Mesenchymal stem cell (in vitro differentiated cells and primary cell): ENCODE results near the gene RUSC1.

Experiments used
- DNase-seq: peaks from one replicate; pipeline ENCODE4 v3.0.0-alpha.2; 2013
- H2AFZ ChIP-seq: one replicate; pipeline ENCODE4 v1.6.1; 2013; ENCODE audit warnings: low read depth, mild to moderate bottlenecking, control low read depth, inconsistent platforms, low read length, moderate library complexity
- H2AK5ac ChIP-seq: 2 replicates; pipeline ENCODE4 v1.6.1; 2013; ENCODE audit warnings: low read length, moderate library complexity, mild to moderate bottlenecking, inconsistent platforms; ENCODE audit not compliant: severe bottlenecking
- H2BK120ac ChIP-seq: one replicate; pipeline ENCODE4 v1.6.1; 2013; ENCODE audit warnings: low read depth, mild to moderate bottlenecking, inconsistent platforms, low read length, moderate library complexity
- H2BK12ac ChIP-seq, 2 experiments: one replicate each; pipeline ENCODE4 v1.6.1; 2013; ENCODE audit warnings: inconsistent platforms in 2 of 2, low read length in 2 of 2, mild to moderate bottlenecking in 2 of 2, moderate library complexity in 2 of 2, control low read depth in 1 of 2
- H2BK15ac ChIP-seq: one replicate; pipeline ENCODE4 v1.6.1; 2013; ENCODE audit warnings: mild to moderate bottlenecking, low read depth, inconsistent platforms; ENCODE audit not compliant: poor library complexity, severe bottlenecking
- H2BK5ac ChIP-seq: 2 replicates; pipeline ENCODE4 v1.6.1; 2013; ENCODE audit warnings: low read depth, mild to moderate bottlenecking, low read length, control low read depth, inconsistent platforms; ENCODE audit not compliant: poor library complexity, severe bottlenecking
- H3K14ac ChIP-seq, 2 experiments: one replicate each; pipeline ENCODE4 v1.6.1; 2013; ENCODE audit warnings: inconsistent platforms in 2 of 2, low read length in 2 of 2, control low read depth in 1 of 2, mild to moderate bottlenecking in 1 of 2, moderate library complexity in 1 of 2
- H3K18ac ChIP-seq, 2 experiments: one replicate each; pipeline ENCODE4 v1.6.1; 2013; ENCODE audit warnings: inconsistent platforms in 2 of 2, low read length in 2 of 2, control low read depth in 1 of 2, low read depth in 1 of 2, mild to moderate bottlenecking in 1 of 2
- H3K23ac ChIP-seq, 2 experiments: one replicate each; pipeline ENCODE4 v1.6.1; 2013; ENCODE audit warnings: inconsistent platforms in 2 of 2, low read length in 2 of 2, mild to moderate bottlenecking in 2 of 2, moderate library complexity in 2 of 2, control low read depth in 1 of 2
- H3K27ac ChIP-seq: 2 replicates; pipeline ENCODE4 v1.5.1; 2013; ENCODE audit warnings: mild to moderate bottlenecking, moderate library complexity, low read length, control low read depth, inconsistent platforms; ENCODE audit not compliant: poor library complexity, severe bottlenecking
- H3K27me3 ChIP-seq, 2 experiments: 2 replicates each; pipeline versions ENCODE4 v1.6.1 to v1.7.0; 2013; ENCODE audit warnings: low read length in 2 of 2, mild to moderate bottlenecking in 2 of 2, moderate library complexity in 2 of 2, control low read depth in 1 of 2, inconsistent platforms in 1 of 2; ENCODE audit not compliant: control insufficient read depth in 1 of 2, insufficient read depth in 1 of 2
- H3K36me3 ChIP-seq, 2 experiments: 2 replicates each; pipeline versions ENCODE4 v1.6.1 to v1.7.0; 2013; ENCODE audit warnings: low read length in 2 of 2, control low read depth in 1 of 2, inconsistent platforms in 1 of 2, low read depth in 1 of 2, mild to moderate bottlenecking in 1 of 2; ENCODE audit not compliant: insufficient read depth in 2 of 2, control insufficient read depth in 1 of 2
- H3K4ac ChIP-seq, 2 experiments: one replicate each; pipeline ENCODE4 v1.6.1; 2013; ENCODE audit warnings: inconsistent platforms in 2 of 2, low read length in 2 of 2, mild to moderate bottlenecking in 2 of 2, moderate library complexity in 2 of 2, control low read depth in 1 of 2, low read depth in 1 of 2
- H3K4me1 ChIP-seq: 2 replicates; pipeline ENCODE4 v1.6.1; 2013; ENCODE audit warnings: low read depth, low read length, control low read depth; ENCODE audit not compliant: control insufficient read depth, insufficient read depth
- H3K4me2 ChIP-seq: 2 replicates; pipeline ENCODE4 v1.6.1; 2013; ENCODE audit warnings: low read length, mild to moderate bottlenecking, inconsistent platforms; ENCODE audit not compliant: poor library complexity, severe bottlenecking
- H3K4me3 ChIP-seq, 2 experiments: 2 replicates each; pipeline versions ENCODE4 v1.5.1 to v1.7.0; 2013; ENCODE audit warnings: low read length in 2 of 2, mild to moderate bottlenecking in 2 of 2, control low read depth in 1 of 2, low read depth in 1 of 2; ENCODE audit not compliant: insufficient read depth in 1 of 2
- H3K79me1 ChIP-seq: replicated peaks from 2 replicates; pipeline ENCODE4 v1.6.1; 2013; ENCODE audit warnings: mild to moderate bottlenecking, control low read depth, low read length, inconsistent platforms; ENCODE audit not compliant: poor library complexity, severe bottlenecking
- H3K9ac ChIP-seq: 2 replicates; pipeline ENCODE4 v1.7.0; 2013; ENCODE audit warnings: mild to moderate bottlenecking, low read length, moderate library complexity
- H3K9me3 ChIP-seq: 2 replicates; pipeline ENCODE4 v1.7.0; 2013; ENCODE audit warnings: mild to moderate bottlenecking, low read length; ENCODE audit not compliant: control insufficient read depth
- H4K8ac ChIP-seq: one replicate; pipeline ENCODE4 v1.6.1; 2013; ENCODE audit warnings: inconsistent platforms, mild to moderate bottlenecking, low read length, moderate library complexity
- H4K91ac ChIP-seq: one replicate; pipeline ENCODE4 v1.6.1; 2013; ENCODE audit warnings: mild to moderate bottlenecking, low read length, inconsistent platforms
- WGBS: methylation state at CpG from one replicate; pipeline ENCODE4 v1.1.7; 2013; ENCODE audit warnings: mixed read lengths; 5-methylcytosine and 5-hydroxymethylcytosine counted together

RUSC1 gene

GRCh38 chr1:155324717-155325602 lies 4.3 kb downstream of the RUSC1 start:
- peak overlapping the region; percentile 29 to 91 for H3K4ac ChIP-seq
- peaks cover 34% of the 10 kb centered on the region for H3K4me1 ChIP-seq
- peak overlapping the region; percentile 83 for H2BK15ac ChIP-seq
- H3K9me3 ChIP-seq, result no peaks in the 10 kb centered on the region
- H4K8ac ChIP-seq, result peak overlapping the region; percentile 67
- peak overlapping the region; percentile 66 to 88 for H3K18ac ChIP-seq
- peak overlapping the region; percentile 57 for H3K4me2 ChIP-seq
- peak overlapping the region in 1 of 2 experiments; percentile 89 for H3K14ac ChIP-seq
- peak overlapping the region in 1 of 2 experiments; percentile 49 for H2BK12ac ChIP-seq
- peak overlapping the region; percentile 68 for H2AFZ ChIP-seq
- DNase-seq, result peak; percentile 76
- H3K23ac ChIP-seq, result peak overlapping the region in 1 of 2 experiments; percentile 86
- no peaks in the 10 kb centered on the region for H3K27me3 ChIP-seq
- peak overlapping the region; percentile 94 for H3K9ac ChIP-seq
- H2AK5ac ChIP-seq, result no peak overlapping the region
- H2BK120ac ChIP-seq, result peak overlapping the region; percentile 19
- H3K79me1 ChIP-seq, result peaks cover 29% of the 10 kb centered on the region
- H3K4me3 ChIP-seq, result peak overlapping the region; percentile 63 to 97
- peak overlapping the region; percentile 62 for H3K27ac ChIP-seq
- no peak overlapping the region for H2BK5ac ChIP-seq
- peaks cover 36 to 45% of the 10 kb centered on the region in 2 experiments for H3K36me3 ChIP-seq
- WGBS, result 8% methylated on average over 44 of the region's 59 CpGs
- peak overlapping the region; percentile 22 for H4K91ac ChIP-seq

GRCh38 chr1:155325603-155325893 lies 4.9 kb downstream of the RUSC1 start:
- H4K8ac ChIP-seq, result peak overlapping the region; percentile 67
- H3K4ac ChIP-seq, result peak overlapping the region; percentile 29 to 35
- no peak overlapping the region for H2BK12ac ChIP-seq
- H3K18ac ChIP-seq, result peak overlapping the region; percentile 34 to 72
- H3K14ac ChIP-seq, result peak overlapping the region in 1 of 2 experiments; percentile 50
- no peak overlapping the region for H2BK5ac ChIP-seq
- no peaks in the 10 kb centered on the region for H3K27me3 ChIP-seq
- no peak overlapping the region for H2BK15ac ChIP-seq
- H3K4me2 ChIP-seq, result peak overlapping the region; percentile 57
- WGBS, result 44% methylated on average over 6 of the region's 6 CpGs
- no peak overlapping the region for H2AFZ ChIP-seq
- H3K27ac ChIP-seq, result no peak overlapping the region
- peaks cover 42 to 44% of the 10 kb centered on the region in 2 experiments for H3K36me3 ChIP-seq
- peaks cover 23% of the 10 kb centered on the region for H3K79me1 ChIP-seq
- DNase-seq, result no peak
- H3K9me3 ChIP-seq, result no peaks in the 10 kb centered on the region
- H3K4me3 ChIP-seq, result peak overlapping the region; percentile 63 to 97
- H4K91ac ChIP-seq, result peak overlapping the region; percentile 22
- H3K4me1 ChIP-seq, result peaks cover 32% of the 10 kb centered on the region
- H3K9ac ChIP-seq, result peak overlapping the region; percentile 94
- H3K23ac ChIP-seq, result no peak overlapping the region
- H2AK5ac ChIP-seq, result no peak overlapping the region
- H2BK120ac ChIP-seq, result no peak overlapping the region

GRCh38 chr1:155326020-155326526 lies 5.4 kb downstream of the RUSC1 start:
- Histone ChIP-seq H2BK12ac (peak overlapping the region in 1 of 2 experiments; percentile 6), H3K4me1 (peaks cover 27% of the 10 kb centered on the region), H2AFZ (no peak overlapping the region), H3K23ac (no peak overlapping the region), H3K4me3 (peak overlapping the region in 1 of 2 experiments; percentile 97), H3K79me1 (peaks cover 24% of the 10 kb centered on the region), H3K27ac (no peak overlapping the region), H3K9ac (peak overlapping the region; percentile 94), H3K4ac (no peak overlapping the region), H3K36me3 (peaks cover 42 to 47% of the 10 kb centered on the region in 2 experiments), H2BK5ac (no peak overlapping the region), H2AK5ac (no peak overlapping the region), H4K8ac (peak overlapping the region; percentile 46), H3K14ac (no peak overlapping the region), H2BK120ac (no peak overlapping the region), H4K91ac (no peak overlapping the region), H3K18ac (no peak overlapping the region), H2BK15ac (no peak overlapping the region), H3K9me3 (no peaks in the 10 kb centered on the region), H3K27me3 (no peaks in the 10 kb centered on the region), H3K4me2 (no peak overlapping the region)
- WGBS, result 89% methylated on average over 5 of the region's 6 CpGs
- no peak for DNase-seq

GRCh38 chr1:155326631-155327037 lies 5.9 kb downstream of the RUSC1 start:
- Histone ChIP-seq H3K27me3 (no peaks in the 10 kb centered on the region), H3K4me1 (peaks cover 21% of the 10 kb centered on the region), H2AK5ac (no peak overlapping the region), H3K9ac (peak overlapping the region; percentile 94), H3K27ac (no peak overlapping the region), H3K4me3 (no peak overlapping the region), H4K91ac (no peak overlapping the region), H3K9me3 (no peaks in the 10 kb centered on the region), H2BK15ac (no peak overlapping the region), H3K14ac (no peak overlapping the region), H2AFZ (no peak overlapping the region), H2BK120ac (no peak overlapping the region), H2BK12ac (no peak overlapping the region), H3K18ac (no peak overlapping the region), H3K4me2 (no peak overlapping the region), H3K4ac (no peak overlapping the region), H3K79me1 (peaks cover 23% of the 10 kb centered on the region), H2BK5ac (no peak overlapping the region), H3K23ac (no peak overlapping the region), H4K8ac (peak overlapping the region; percentile 46), H3K36me3 (peaks cover 42 to 53% of the 10 kb centered on the region in 2 experiments)
- no peak for DNase-seq
- WGBS, result 97% methylated on average over 7 of the region's 7 CpGs
